WTC11 (cell line): ENCODE results near the gene PLIN4. TPM values are rescaled to one million over a fixed set of nuclear protein-coding genes. Genes with fewer than 3 reads are reported as not detected.

Source experiments
- ATAC-seq: fragments of 200-7000 bp; cut with Tn5 transposase; 2 replicates; pipeline ENCODE4 v1.10.0; 2021; ENCODE audit warnings: mild to moderate bottlenecking, moderate library complexity
- CTCF ChIA-PET: fragments of 300-600 bp; sonication (Branson Sonifier 250); formaldehyde crosslinking; loops from one replicate; lab custom pipeline; 2021; ENCODE audit warnings: antibody characterized with exemption; lab: Charles Lee
- POLR2A ChIA-PET: fragments of 350-600 bp; sonication (Branson Sonifier 250); formaldehyde crosslinking; loops from one replicate; lab custom pipeline; 2021; ENCODE audit warnings: antibody characterized with exemption; lab: Charles Lee
- DNase-seq: peaks from one replicate; pipeline ENCODE4 v3.0.0; 2021; ENCODE audit warnings: low spot score
- H3K27ac Mint-ChIP-seq: 2 replicates; pipeline ENCODE4 v1.8.0; 2021; ENCODE audit warnings: mixed read lengths
- H3K27me3 Mint-ChIP-seq: 2 replicates; pipeline ENCODE4 v1.8.0; 2021; ENCODE audit warnings: low read depth, mild to moderate bottlenecking, moderate library complexity, mixed read lengths
- H3K36me3 Mint-ChIP-seq: 2 replicates; pipeline ENCODE4 v1.8.0; 2021; ENCODE audit warnings: mixed read lengths
- H3K4me1 Mint-ChIP-seq: 2 replicates; pipeline ENCODE4 v1.8.0; 2022; ENCODE audit warnings: mixed read lengths
- H3K4me3 Mint-ChIP-seq: 2 replicates; pipeline ENCODE4 v1.8.0; 2021; ENCODE audit warnings: mild to moderate bottlenecking, moderate library complexity, mixed read lengths
- H3K9me3 Mint-ChIP-seq: 2 replicates; pipeline ENCODE4 v1.8.0; 2021; ENCODE audit warnings: mixed read lengths
- CBFB ChIP-seq: sonication (generic); formaldehyde crosslinking; IDR thresholded peaks from 2 replicates; pipeline ENCODE4 v1.8.1; 2022; ENCODE audit warnings: mild to moderate bottlenecking, low read depth, missing genetic modification reagents
- CREB1 ChIP-seq: sonication (generic); formaldehyde crosslinking; IDR thresholded peaks from 2 replicates; pipeline ENCODE4 v1.8.0; 2023; ENCODE audit warnings: mild to moderate bottlenecking, missing genetic modification reagents
- ELF4 ChIP-seq: sonication (generic); formaldehyde crosslinking; IDR thresholded peaks from 2 replicates; pipeline ENCODE4 v1.8.1; 2022; ENCODE audit warnings: low read depth, mild to moderate bottlenecking, moderate library complexity, missing genetic modification reagents
- FOXK1 ChIP-seq: sonication (generic); formaldehyde crosslinking; IDR thresholded peaks from 2 replicates; pipeline ENCODE4 v1.8.0; 2022; ENCODE audit warnings: mild to moderate bottlenecking, moderate library complexity, missing genetic modification reagents
- KAT7 ChIP-seq: sonication (generic); formaldehyde crosslinking; IDR thresholded peaks from 2 replicates; pipeline ENCODE4 v1.8.1; 2023; ENCODE audit warnings: missing genetic modification reagents, mild to moderate bottlenecking, borderline replicate concordance
- NR2C2 ChIP-seq: sonication (generic); formaldehyde crosslinking; IDR thresholded peaks from 2 replicates; pipeline ENCODE4 v1.8.0; 2022; ENCODE audit warnings: mild to moderate bottlenecking, missing genetic modification reagents
- SMAD3 ChIP-seq: sonication (generic); formaldehyde crosslinking; IDR thresholded peaks from 2 replicates; pipeline ENCODE4 v1.8.0; 2022; ENCODE audit warnings: missing genetic modification reagents, mild to moderate bottlenecking, borderline replicate concordance
- ZNF121 ChIP-seq: sonication (generic); formaldehyde crosslinking; IDR thresholded peaks from 2 replicates; pipeline ENCODE4 v1.8.0; 2023; ENCODE audit warnings: missing genetic modification reagents
- ZNF219 ChIP-seq: sonication (generic); formaldehyde crosslinking; IDR thresholded peaks from 2 replicates; pipeline ENCODE4 v1.8.0; 2023; ENCODE audit warnings: missing genetic modification reagents, mild to moderate bottlenecking, borderline replicate concordance
- total RNA-seq: library from RNA; stranded (reverse); gene quantifications from 3 replicates; pipeline ENCODE4 v1.2.3, GENCODE V29; 2021
- TF ChIP-seq, protein P1 (sequence below): sonication (generic); formaldehyde crosslinking; IDR thresholded peaks from 2 replicates; pipeline ENCODE4 v1.8.0; 2023; ENCODE audit warnings: mild to moderate bottlenecking, missing genetic modification reagents
- TF ChIP-seq, protein P2 (sequence below): sonication (generic); formaldehyde crosslinking; IDR thresholded peaks from 2 replicates; pipeline ENCODE4 v1.8.1; 2023; ENCODE audit warnings: mild to moderate bottlenecking, missing genetic modification reagents, moderate library complexity
- TF ChIP-seq, protein P3 (sequence below): sonication (generic); formaldehyde crosslinking; conservative IDR thresholded peaks from 2 replicates; pipeline ENCODE4 v1.8.1; 2022; ENCODE audit warnings: mild to moderate bottlenecking, missing genetic modification reagents
- TF ChIP-seq, protein P4 (sequence below): sonication (generic); formaldehyde crosslinking; IDR thresholded peaks from 2 replicates; pipeline ENCODE4 v1.8.0; 2022; ENCODE audit warnings: mild to moderate bottlenecking, missing genetic modification reagents
- TF ChIP-seq, protein P5 (sequence below): sonication (generic); formaldehyde crosslinking; IDR thresholded peaks from 2 replicates; pipeline ENCODE4 v1.8.1; 2022; ENCODE audit warnings: mild to moderate bottlenecking, moderate library complexity, missing genetic modification reagents
- TF ChIP-seq, protein P6 (sequence below): sonication (generic); formaldehyde crosslinking; IDR thresholded peaks from 2 replicates; pipeline ENCODE4 v1.8.1; 2023; ENCODE audit warnings: mild to moderate bottlenecking, missing genetic modification reagents, moderate library complexity

PLIN4 gene
- total RNA-seq, 1 experiment from 2014 or later = 0.35 TPM

DNA sequence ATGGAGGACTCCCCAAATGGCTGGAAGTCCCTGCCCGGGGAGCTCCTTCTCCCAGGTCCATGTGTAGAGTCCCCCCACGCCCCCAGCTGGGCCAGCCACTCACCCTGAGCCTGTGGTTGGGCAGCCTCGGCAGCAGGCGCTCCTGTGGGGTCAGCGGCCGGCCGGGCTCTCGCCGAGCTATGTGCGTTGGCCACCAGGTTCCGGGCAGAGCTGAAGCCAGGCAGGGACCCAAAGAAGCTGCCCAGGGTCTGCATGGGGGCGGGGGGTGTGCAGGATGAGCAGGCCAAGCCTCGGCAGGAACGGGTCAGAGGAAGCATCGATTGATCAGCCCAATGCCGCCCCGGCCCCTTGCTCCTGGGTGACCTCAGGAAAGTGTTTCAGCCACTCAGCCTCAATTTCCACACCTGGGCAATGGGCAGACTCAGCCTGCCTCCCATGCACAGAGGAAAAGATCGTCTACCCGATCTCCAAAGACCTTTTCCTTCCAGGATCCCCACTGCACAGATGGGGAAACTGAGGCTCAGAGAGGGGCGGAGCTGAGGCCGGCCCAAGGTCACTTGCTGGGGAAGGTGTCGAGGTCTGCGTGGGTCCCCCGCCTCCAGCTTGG is 732 bp downstream of the PLIN4 start:
- peaks cover 79% of the 10 kb centered on the region for H3K27me3 Mint-ChIP-seq
- H3K36me3 Mint-ChIP-seq = no peaks in the 10 kb centered on the region
- ATAC-seq (no peak), DNase-seq (no peak)
- H3K4me1 Mint-ChIP-seq = no peaks in the 10 kb centered on the region
- ChIA-PET POLR2A (no interaction called here), CTCF (interaction anchor here (0.6 to 5.4 kb wide), 9 partner anchors 8 to 141 kb away, joined by 3 to 63 read pairs (median 5); partner anchors contain the start of genes HDGFL2, PLIN5 and SEMA6B)
- TF ChIP-seq CREB1 (CRISPR knock-in tag) = no peak
- no peak for TF ChIP-seq ZNF121 (CRISPR knock-in tag)
- TF ChIP-seq, protein P1, sequence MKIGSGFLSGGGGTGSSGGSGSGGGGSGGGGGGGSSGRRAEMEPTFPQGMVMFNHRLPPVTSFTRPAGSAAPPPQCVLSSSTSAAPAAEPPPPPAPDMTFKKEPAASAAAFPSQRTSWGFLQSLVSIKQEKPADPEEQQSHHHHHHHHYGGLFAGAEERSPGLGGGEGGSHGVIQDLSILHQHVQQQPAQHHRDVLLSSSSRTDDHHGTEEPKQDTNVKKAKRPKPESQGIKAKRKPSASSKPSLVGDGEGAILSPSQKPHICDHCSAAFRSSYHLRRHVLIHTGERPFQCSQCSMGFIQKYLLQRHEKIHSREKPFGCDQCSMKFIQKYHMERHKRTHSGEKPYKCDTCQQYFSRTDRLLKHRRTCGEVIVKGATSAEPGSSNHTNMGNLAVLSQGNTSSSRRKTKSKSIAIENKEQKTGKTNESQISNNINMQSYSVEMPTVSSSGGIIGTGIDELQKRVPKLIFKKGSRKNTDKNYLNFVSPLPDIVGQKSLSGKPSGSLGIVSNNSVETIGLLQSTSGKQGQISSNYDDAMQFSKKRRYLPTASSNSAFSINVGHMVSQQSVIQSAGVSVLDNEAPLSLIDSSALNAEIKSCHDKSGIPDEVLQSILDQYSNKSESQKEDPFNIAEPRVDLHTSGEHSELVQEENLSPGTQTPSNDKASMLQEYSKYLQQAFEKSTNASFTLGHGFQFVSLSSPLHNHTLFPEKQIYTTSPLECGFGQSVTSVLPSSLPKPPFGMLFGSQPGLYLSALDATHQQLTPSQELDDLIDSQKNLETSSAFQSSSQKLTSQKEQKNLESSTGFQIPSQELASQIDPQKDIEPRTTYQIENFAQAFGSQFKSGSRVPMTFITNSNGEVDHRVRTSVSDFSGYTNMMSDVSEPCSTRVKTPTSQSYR (CRISPR knock-in tag) = no peak
- TF ChIP-seq, protein P2, sequence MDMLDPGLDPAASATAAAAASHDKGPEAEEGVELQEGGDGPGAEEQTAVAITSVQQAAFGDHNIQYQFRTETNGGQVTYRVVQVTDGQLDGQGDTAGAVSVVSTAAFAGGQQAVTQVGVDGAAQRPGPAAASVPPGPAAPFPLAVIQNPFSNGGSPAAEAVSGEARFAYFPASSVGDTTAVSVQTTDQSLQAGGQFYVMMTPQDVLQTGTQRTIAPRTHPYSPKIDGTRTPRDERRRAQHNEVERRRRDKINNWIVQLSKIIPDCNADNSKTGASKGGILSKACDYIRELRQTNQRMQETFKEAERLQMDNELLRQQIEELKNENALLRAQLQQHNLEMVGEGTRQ = no peak
- TF ChIP-seq, protein P3, sequence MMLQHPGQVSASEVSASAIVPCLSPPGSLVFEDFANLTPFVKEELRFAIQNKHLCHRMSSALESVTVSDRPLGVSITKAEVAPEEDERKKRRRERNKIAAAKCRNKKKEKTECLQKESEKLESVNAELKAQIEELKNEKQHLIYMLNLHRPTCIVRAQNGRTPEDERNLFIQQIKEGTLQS (CRISPR knock-in tag) = no peak
- no peaks in the 10 kb centered on the region for H3K9me3 Mint-ChIP-seq
- H3K27ac Mint-ChIP-seq = no peak overlapping the region
- no peak overlapping the region for H3K4me3 Mint-ChIP-seq

DNA sequence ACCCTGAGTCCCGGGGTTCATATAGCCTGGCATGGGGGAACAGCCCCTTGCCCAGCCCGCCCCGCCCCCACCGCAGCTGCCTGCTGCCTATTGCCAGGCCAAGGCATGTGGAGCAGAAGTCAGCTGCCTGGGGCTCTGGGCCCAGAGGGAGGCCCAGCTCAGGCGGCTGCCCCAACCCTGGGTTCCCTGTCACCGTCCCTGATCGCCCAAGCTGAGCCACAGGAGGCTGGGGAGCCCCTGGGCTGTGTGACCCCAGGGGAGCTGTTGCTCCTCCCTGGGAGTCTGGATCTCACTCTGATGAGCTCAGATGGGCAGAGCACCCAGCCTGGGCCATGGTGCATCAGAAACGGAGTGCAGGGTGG is 1.4 kb downstream of the PLIN4 start:
- ATAC-seq (no peak), DNase-seq (no peak)
- CTCF ChIA-PET = interaction anchor here (0.6 to 5.4 kb wide), 7 partner anchors 9 to 141 kb away, joined by 3 to 63 read pairs (median 5); partner anchors contain the start of genes HDGFL2 and PLIN5
- H3K4me3 Mint-ChIP-seq = no peak overlapping the region
- peaks cover 79% of the 10 kb centered on the region for H3K27me3 Mint-ChIP-seq
- TF ChIP-seq ZNF219 (CRISPR knock-in tag) (no peak), CBFB (CRISPR knock-in tag) (no peak), SMAD3 (CRISPR knock-in tag) (no peak), KAT7 (CRISPR knock-in tag) (no peak), ELF4 (no peak), FOXK1 (no peak), NR2C2 (no peak), ZNF121 (CRISPR knock-in tag) (no peak)
- TF ChIP-seq, protein P4, sequence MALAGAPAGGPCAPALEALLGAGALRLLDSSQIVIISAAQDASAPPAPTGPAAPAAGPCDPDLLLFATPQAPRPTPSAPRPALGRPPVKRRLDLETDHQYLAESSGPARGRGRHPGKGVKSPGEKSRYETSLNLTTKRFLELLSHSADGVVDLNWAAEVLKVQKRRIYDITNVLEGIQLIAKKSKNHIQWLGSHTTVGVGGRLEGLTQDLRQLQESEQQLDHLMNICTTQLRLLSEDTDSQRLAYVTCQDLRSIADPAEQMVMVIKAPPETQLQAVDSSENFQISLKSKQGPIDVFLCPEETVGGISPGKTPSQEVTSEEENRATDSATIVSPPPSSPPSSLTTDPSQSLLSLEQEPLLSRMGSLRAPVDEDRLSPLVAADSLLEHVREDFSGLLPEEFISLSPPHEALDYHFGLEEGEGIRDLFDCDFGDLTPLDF (CRISPR knock-in tag) = no peak
- TF ChIP-seq, protein P5, sequence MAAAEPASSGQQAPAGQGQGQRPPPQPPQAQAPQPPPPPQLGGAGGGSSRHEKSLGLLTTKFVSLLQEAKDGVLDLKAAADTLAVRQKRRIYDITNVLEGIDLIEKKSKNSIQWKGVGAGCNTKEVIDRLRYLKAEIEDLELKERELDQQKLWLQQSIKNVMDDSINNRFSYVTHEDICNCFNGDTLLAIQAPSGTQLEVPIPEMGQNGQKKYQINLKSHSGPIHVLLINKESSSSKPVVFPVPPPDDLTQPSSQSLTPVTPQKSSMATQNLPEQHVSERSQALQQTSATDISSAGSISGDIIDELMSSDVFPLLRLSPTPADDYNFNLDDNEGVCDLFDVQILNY (CRISPR knock-in tag) = no peak
- TF ChIP-seq, protein P6, sequence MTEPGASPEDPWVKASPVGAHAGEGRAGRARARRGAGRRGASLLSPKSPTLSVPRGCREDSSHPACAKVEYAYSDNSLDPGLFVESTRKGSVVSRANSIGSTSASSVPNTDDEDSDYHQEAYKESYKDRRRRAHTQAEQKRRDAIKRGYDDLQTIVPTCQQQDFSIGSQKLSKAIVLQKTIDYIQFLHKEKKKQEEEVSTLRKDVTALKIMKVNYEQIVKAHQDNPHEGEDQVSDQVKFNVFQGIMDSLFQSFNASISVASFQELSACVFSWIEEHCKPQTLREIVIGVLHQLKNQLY (CRISPR knock-in tag) = no peak
- POLR2A ChIA-PET = interaction anchor here (0.6 kb wide), 1 partner anchor 46 kb away, joined by 3 read pairs; no protein-coding TSS in a partner anchor
- no peaks in the 10 kb centered on the region for H3K4me1 Mint-ChIP-seq
- H3K36me3 Mint-ChIP-seq = no peaks in the 10 kb centered on the region
- H3K27ac Mint-ChIP-seq = no peak overlapping the region
- H3K9me3 Mint-ChIP-seq = no peaks in the 10 kb centered on the region
